Activated naive CD4-positive, alpha-beta T cell treated with anti-CD3 and anti-CD28 coated beads, Interleukin-2, amount 50 U/mL, for 16 hours (primary cell): ENCODE data around the gene GRB2.
A peak's percentile ranks its signal among the peaks of the same experiment; 100 is the strongest.

Source experiments
- DNase-seq: peaks from one replicate; pipeline ENCODE4 v3.0.0-alpha.2; 2020

The GRB2 gene

GRCh38 chr17:75271955-75272847 lies 133.3 kb downstream of the GRB2 start:
- DNase-seq = no peak

GRCh38 chr17:75271233-75271954 lies 134.1 kb downstream of the GRB2 start:
- peak; percentile 88 for DNase-seq

- DNase-seq = no peak
Measured at GRCh38 chr17:75270966-75271232, 134.6 kb downstream of the GRB2 start, which contains the start of gene MIF4GD. Gene MIF4GD (minus strand): TSS chr17:75271231. CDS start chr17:75270195, 1,036 bp downstream.

GRCh38 chr17:75270218-75270965 lies 135.1 kb downstream of the GRB2 start:
- DNase-seq = peak; percentile 50

GRCh38 chr17:75269844-75270217 lies 135.6 kb downstream of the GRB2 start:
- no peak for DNase-seq
